ENCODE results near the gene CYS1.

The CYS1 gene

GRCh38 chr2:10022445-10022844 lies 57.8 kb downstream of the CYS1 start:
- TF ChIP-seq CTCF (IDR thresholded peaks at IDR 0.05; ENCODE audit: low read depth, low read length), result no peak
- H3K4me3 ChIP-seq (ENCODE audit: low read depth, low read length), result no peak overlapping the region
- in situ Hi-C loops (cut with HindIII; ENCODE audit: low sequenced_read_pairs), result no loop called here
- no peak for DNase-seq (ENCODE audit: low read depth, low spot score)

GRCh38 chr2:10022041-10022421 lies 58.2 kb downstream of the CYS1 start:
- no peak overlapping the region for H3K4me3 ChIP-seq (ENCODE audit: low read depth, low read length)
- DNase-seq (ENCODE audit: low read depth, low spot score), result no peak
- in situ Hi-C loops (cut with HindIII; ENCODE audit: low sequenced_read_pairs), result no loop called here
- no peak for TF ChIP-seq CTCF (IDR thresholded peaks at IDR 0.05; ENCODE audit: low read depth, low read length)

GRCh38 chr2:10019602-10020400 lies 60.4 kb downstream of the CYS1 start:
- no peak for DNase-seq (ENCODE audit: low read depth, low spot score)
- no peak overlapping the region for H3K4me3 ChIP-seq (ENCODE audit: low read depth, low read length)
- in situ Hi-C loops (cut with HindIII; ENCODE audit: low sequenced_read_pairs), result no loop called here
- TF ChIP-seq CTCF (IDR thresholded peaks at IDR 0.05; ENCODE audit: low read depth, low read length), result no peak

GRCh38 chr2:10019174-10019573 lies 61.0 kb downstream of the CYS1 start:
- no peak for TF ChIP-seq CTCF (IDR thresholded peaks at IDR 0.05; ENCODE audit: low read depth, low read length)
- H3K4me3 ChIP-seq (ENCODE audit: low read depth, low read length), result no peak overlapping the region
- in situ Hi-C loops (cut with HindIII; ENCODE audit: low sequenced_read_pairs), result no loop called here
- no peak for DNase-seq (ENCODE audit: low read depth, low spot score)

- in situ Hi-C loops (cut with HindIII; ENCODE audit: low sequenced_read_pairs), result no loop called here
- DNase-seq (ENCODE audit: low read depth, low spot score), result no peak
- TF ChIP-seq CTCF (IDR thresholded peaks at IDR 0.05; ENCODE audit: low read depth, low read length), result no peak
- no peak overlapping the region for H3K4me3 ChIP-seq (ENCODE audit: low read depth, low read length)
These were observed 62.8 kb downstream of the CYS1 start for GRCh38 chr2:10017313-10017941.

GRCh38 chr2:10016802-10017258 lies 63.4 kb downstream of the CYS1 start:
- no peak for TF ChIP-seq CTCF (IDR thresholded peaks at IDR 0.05; ENCODE audit: low read depth, low read length)
- in situ Hi-C loops (cut with HindIII; ENCODE audit: low sequenced_read_pairs), result no loop called here
- no peak overlapping the region for H3K4me3 ChIP-seq (ENCODE audit: low read depth, low read length)
- no peak for DNase-seq (ENCODE audit: low read depth, low spot score)
